D721Med (cell line): ENCODE results near the gene ITGAE.
A peak's percentile ranks its signal among the peaks of the same experiment; 100 is the strongest.
"Not testable (repeated sequence)": the region's sequence is repeated elsewhere in the genome, so short reads cannot be mapped to it uniquely, and the experiment has no call there.

Experiments
- DNase-seq: peaks from one replicate; pipeline ENCODE4 v3.0.0; 2011; ENCODE audit warnings: low spot score; ENCODE audit not compliant: insufficient read length
- FAIRE-seq: peaks from 2 replicates; lab custom pipeline; 2011; peaks lifted over from hg19 to GRCh38; lab: Jason Lieb, UNC
- TF ChIP-seq, protein P1 (sequence below): IDR thresholded peaks from 2 replicates; pipeline ENCODE4 v1.5.1; 2012; ENCODE audit warnings: mild to moderate bottlenecking, control low read depth; ENCODE audit not compliant: insufficient read depth; ENCODE audit errors: missing control alignments

ITGAE gene

DNA sequence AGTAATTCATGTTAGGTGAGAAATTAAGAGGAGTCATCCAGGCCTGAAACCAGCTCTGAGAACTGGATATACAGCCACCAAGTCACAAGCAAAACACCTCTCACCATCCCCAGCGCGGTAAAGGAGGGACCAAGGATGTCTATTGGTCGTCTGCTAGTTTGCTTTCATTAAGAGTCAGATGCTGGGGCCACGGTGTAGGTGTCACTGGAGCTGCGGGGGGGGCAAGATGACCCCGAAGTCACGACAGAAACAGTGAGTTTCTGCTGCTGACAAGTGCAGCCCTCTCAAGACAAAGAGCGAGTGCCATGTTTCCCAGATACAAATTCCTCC lies 44.3 kb upstream of the ITGAE start:
- FAIRE-seq (no peak), DNase-seq (no peak)
- TF ChIP-seq, protein P1, sequence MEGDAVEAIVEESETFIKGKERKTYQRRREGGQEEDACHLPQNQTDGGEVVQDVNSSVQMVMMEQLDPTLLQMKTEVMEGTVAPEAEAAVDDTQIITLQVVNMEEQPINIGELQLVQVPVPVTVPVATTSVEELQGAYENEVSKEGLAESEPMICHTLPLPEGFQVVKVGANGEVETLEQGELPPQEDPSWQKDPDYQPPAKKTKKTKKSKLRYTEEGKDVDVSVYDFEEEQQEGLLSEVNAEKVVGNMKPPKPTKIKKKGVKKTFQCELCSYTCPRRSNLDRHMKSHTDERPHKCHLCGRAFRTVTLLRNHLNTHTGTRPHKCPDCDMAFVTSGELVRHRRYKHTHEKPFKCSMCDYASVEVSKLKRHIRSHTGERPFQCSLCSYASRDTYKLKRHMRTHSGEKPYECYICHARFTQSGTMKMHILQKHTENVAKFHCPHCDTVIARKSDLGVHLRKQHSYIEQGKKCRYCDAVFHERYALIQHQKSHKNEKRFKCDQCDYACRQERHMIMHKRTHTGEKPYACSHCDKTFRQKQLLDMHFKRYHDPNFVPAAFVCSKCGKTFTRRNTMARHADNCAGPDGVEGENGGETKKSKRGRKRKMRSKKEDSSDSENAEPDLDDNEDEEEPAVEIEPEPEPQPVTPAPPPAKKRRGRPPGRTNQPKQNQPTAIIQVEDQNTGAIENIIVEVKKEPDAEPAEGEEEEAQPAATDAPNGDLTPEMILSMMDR, result no peak

DNA sequence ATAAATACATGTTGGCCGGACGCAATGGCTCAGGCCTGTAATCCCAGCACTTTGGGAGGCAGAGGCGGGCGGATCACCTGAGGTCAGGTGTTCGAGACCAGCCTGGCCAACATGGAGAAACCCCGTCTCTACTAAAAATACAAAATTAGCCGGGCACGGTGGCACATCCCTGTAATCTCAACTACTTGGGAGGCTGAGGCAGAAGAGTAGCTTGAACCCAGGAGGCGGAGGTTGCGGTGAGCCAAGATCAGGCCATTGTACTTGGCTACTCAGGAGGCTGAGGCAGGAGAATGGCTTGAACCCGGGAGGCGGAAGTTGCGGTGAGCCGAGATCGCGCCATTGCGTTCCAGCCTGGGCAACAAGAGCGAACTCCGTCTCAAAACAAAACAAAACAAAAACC lies 43.6 kb upstream of the ITGAE start:
- not testable (repeated sequence) for DNase-seq, FAIRE-seq

DNA sequence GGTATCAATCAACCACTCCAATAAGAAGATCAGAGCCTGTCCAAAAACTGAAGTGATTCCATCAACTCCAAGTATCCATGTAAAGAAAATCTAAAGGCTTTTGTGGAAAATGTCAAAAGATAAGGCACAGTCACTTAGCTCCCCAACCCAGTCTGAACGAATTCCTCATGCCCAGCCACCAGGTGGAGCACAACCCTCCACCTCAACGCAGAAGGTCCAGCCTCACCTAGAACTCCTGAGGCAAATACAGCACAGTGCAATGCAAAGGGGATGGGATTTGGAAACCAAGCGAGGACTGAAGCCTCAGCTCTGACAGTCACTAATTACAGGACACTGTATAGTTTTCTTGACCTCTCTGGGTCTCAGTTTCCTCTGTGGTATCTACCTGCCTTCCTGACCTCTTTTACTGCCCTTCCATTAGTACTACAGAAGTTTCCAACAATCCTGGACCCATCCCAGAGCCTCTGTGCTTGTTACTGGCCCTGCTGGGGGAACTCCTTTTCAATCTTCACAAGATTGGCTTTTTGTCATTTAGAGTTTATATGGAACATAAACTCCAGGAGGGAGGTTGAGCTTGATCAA lies 43.0 kb upstream of the ITGAE start:
- TF ChIP-seq, protein P1, result peak; percentile 42
- DNase-seq (no peak), FAIRE-seq (no peak)

DNA sequence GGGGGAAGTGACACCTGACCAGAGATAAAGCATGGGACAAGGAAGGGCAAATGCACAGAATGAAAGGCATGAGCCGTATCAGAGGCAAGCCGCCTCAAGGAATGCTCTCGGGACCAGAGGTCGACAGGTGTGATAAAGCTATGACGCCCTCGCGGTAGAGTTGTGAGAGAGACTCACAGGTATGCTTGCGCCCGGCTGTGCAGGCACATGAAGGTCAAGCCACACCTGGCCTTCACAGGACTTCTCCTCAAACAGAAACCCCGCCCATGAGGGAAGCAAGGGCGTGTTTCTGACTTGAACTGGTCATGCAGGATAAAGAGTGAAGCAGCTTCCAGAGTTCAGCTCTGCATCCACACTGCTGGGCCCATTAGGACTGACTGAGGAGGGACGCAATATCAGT lies 37.2 kb upstream of the ITGAE start:
- no peak for FAIRE-seq
- DNase-seq, result no peak
- TF ChIP-seq, protein P1, result no peak

DNA sequence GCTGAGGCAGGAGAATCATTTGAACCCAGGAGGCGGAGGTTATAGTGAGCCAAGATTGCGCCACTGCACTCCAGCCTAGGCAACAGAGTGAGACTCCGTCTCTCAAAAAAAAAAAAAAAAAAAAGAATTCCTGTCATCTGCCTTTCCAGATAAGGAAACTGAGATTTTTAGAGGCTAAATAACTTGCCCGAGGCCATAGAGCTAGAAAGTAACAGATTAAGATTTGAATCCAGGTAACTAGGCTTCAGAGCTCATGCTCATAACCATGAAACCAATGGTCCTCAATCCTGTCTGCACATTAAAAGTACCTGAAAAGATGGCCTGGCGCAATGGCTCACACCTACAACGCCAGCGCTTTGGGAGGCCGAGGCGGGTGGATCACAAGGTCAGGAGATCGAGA lies 35.6 kb upstream of the ITGAE start:
- no peak for FAIRE-seq
- TF ChIP-seq, protein P1, result no peak
- DNase-seq, result no peak

DNA sequence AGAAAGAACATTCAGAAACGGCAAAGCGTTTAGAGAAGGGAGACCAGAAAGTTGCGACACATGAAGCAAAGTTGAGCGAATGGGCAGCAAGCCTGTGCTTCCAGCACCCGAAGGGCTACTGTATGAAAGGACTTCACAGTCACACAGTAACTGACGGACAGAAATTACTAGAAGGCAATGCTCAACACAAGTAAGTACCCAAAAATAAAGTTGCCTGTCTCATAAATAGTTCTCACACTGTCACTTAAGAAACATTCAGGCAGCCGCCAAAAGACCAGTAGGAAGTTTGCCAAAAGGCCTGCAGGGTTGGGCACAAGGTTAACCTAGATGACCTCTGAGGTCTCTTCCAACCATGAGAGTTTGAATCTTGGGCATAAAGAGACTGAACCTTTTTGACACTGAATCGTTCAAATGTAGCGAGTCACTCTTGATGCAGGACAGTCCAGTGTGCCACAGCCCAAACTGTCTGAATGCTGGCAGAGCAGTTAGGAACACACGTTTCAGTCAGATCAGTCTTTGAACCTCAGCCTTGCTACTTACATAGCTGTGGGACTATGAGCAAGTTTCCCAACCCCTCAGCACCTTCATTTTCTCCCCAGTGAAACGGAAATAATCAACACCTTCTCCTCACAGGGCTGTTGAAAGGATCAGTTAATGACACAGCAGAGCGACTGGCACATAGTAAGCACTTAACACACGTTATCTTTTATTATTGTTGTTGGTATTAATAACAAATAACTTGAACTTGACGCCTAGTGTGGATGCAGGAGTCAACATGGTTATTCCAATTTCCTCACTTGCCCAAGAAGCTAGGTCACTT lies 34.6 kb upstream of the ITGAE start:
- TF ChIP-seq, protein P1, result no peak
- DNase-seq (no peak), FAIRE-seq (no peak)

DNA sequence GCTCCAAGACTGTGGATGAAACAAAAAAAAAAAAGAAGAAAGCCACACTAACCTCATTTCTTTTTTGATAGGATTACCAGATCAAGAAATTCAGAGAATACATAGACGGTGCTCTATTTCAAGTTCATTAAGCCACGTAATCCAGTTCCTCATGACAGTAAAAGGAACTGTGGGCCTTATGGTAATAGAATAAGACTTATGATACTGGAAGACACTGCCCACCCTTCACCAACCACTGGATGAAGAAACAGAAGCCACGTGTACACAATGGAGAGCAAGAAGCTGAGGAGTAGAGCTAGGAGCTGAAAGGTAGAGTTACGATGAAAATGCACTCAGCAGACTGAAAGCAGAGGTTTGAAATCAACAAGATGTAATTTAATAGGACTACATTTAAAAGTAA lies 33.8 kb upstream of the ITGAE start:
- DNase-seq (no peak), FAIRE-seq (no peak)
- TF ChIP-seq, protein P1, result no peak

DNA sequence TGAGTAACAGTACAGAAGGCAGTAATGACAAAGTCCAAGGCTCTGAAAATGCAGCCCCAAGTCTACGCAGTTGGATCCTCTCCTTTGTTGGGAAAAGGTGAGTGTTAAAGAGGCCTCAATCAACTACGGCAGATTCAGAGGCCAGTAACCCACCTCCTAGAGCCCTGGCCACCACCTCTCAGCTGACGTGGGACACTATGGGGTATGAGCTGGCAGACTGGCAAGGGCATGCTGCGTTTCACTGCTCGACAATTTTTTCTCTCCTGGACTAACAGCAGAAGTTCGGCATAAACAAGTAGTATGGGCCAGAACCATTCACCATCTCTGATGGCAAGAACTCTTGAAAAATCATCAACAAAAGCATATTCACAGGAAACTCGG lies 27.9 kb upstream of the ITGAE start:
- FAIRE-seq (no peak), DNase-seq (no peak)
- TF ChIP-seq, protein P1, result no peak
